ENCODE data around the gene PMM2.
"Not testable (repeated sequence)": the region's sequence is repeated elsewhere in the genome, so short reads cannot be mapped to it uniquely, and the experiment has no call there.

The PMM2 gene

DNA sequence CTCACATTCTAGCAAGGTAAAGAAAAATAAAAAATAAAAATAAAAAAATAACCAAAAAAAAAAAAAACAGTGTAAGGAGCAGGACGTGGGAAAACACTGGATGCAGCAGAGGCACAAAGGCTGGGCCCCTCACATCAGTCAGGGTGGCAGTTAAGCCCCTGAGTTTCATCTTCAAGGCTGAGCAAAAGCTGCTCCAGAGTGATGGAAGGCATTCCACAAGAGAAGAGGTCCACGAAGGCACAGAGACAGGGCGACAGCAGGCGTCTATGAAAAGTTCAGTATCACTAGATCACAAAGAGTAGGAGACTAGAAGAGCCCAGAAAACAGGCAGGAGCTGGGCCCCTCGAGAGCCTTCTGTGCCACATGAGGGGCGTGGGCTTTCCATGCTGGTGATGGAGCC is 12.2 kb upstream of the PMM2 start:
- Histone ChIP-seq H3K4me3 (replicated peaks; ENCODE audit: insufficient read depth, low read length) (no peak overlapping the region), H3K27me3 (ENCODE audit: insufficient read depth, poor library complexity, severe bottlenecking) (no peaks in the 10 kb centered on the region), H3K27ac (replicated peaks) (no peak overlapping the region)
- no peak for DNase-seq (ENCODE audit: low read depth in 1 of 2, low spot score in 1 of 2)
- no peak for TF ChIP-seq SPI1 (IDR thresholded peaks at IDR 0.05; ENCODE audit: borderline replicate concordance, low read depth)
- no peak for TF ChIP-seq GABPA (IDR thresholded peaks at IDR 0.05; ENCODE audit: low read depth)
- TF ChIP-seq CTCF (IDR thresholded peaks at IDR 0.05; ENCODE audit: insufficient read depth, low read length), result no peak
- TF ChIP-seq POLR2AphosphoS5 (IDR thresholded peaks at IDR 0.05; ENCODE audit: low read depth), result no peak
- TF ChIP-seq REST (IDR thresholded peaks at IDR 0.05; ENCODE audit: insufficient replicate concordance, low read depth), result no peak

DNA sequence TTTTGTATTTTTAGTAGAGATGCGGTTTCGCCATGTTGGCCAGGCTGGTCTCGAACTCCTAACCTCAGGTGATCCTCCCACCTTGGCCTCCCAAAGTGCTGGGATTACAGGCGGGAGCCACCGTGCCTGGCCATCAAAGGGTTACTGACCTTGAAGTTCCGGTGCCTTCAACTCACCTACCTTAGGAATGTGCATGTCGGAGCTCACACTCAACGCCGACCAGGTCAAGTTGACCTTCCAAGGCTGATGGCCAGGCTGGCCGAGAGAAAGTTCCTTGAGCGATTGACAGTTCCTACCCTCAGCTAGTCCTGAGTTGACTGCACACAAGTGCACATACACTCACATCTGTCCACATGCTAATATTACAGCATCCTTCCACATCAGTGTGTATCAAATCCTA is 11.3 kb upstream of the PMM2 start:
- not testable (repeated sequence) for H3K4me3 ChIP-seq (replicated peaks; ENCODE audit: insufficient read depth, low read length); DNase-seq (ENCODE audit: low read depth in 1 of 2, low spot score in 1 of 2); H3K27ac ChIP-seq (replicated peaks); H3K27me3 ChIP-seq (ENCODE audit: insufficient read depth, poor library complexity, severe bottlenecking)

DNA sequence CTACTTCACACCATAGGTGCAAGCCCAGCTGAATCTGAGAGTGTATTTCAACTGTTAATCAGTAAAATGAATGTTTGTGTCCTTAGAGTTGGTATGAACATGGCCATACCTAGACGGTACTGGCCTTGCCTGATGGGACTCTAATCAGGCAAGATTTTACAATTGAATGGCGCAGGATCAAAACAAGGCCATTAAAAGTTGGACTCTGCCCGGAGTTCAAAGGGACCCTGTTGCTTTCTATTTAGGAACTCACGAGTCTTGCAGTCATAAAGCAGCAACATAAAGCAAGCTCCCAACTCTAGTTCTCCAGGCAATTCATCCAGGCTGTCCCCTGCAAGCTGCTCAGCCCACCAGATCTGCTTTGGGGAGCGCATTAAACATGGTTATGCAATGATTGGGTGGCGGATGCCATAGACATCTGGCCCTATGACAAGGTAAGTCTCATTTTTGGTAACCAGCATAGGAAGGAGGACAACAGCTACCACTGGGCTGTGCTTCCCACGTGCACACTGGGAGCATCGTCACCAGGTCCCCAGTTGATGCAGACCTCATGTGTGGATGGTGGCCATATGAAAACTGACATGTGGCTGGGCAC is 9.0 kb upstream of the PMM2 start:
- no peak overlapping the region for H3K4me3 ChIP-seq (replicated peaks; ENCODE audit: insufficient read depth, low read length)
- TF ChIP-seq POLR2AphosphoS5 (IDR thresholded peaks at IDR 0.05; ENCODE audit: low read depth) (no peak), GABPA (IDR thresholded peaks at IDR 0.05; ENCODE audit: low read depth) (no peak)
- H3K27ac ChIP-seq (replicated peaks), result no peak overlapping the region
- no peak for DNase-seq (ENCODE audit: low read depth in 1 of 2, low spot score in 1 of 2)
- H3K27me3 ChIP-seq (ENCODE audit: insufficient read depth, poor library complexity, severe bottlenecking), result no peaks in the 10 kb centered on the region

DNA sequence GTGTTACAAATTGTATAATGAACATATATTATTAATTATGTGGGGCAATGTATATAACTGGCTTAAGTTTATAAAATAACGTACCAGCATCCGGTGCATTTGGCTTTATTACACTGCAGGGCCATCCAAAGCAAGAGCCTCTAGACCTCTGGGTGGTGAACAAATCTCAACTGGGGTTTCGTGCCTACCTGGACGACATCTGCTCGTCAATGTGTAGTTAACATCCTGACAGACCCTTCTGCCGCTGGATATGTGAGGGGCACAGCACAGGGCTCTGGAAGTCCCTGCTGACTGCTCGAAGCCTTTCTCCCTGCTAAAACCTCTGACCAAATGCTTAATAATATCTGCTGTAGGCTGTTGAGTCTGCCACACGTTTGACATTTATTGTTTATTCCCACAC is 2.5 kb upstream of the PMM2 start:
- no peaks in the 10 kb centered on the region for H3K27me3 ChIP-seq (ENCODE audit: insufficient read depth, poor library complexity, severe bottlenecking)
- peak in 1 of 2 experiments; percentile 32 for DNase-seq (ENCODE audit: low read depth in 1 of 2, low spot score in 1 of 2)
- TF ChIP-seq REST (IDR thresholded peaks at IDR 0.05; ENCODE audit: insufficient replicate concordance, low read depth) (no peak), SPI1 (IDR thresholded peaks at IDR 0.05; ENCODE audit: borderline replicate concordance, low read depth) (no peak)
- H3K27ac ChIP-seq (replicated peaks), result no peak overlapping the region
- H3K4me3 ChIP-seq (replicated peaks; ENCODE audit: insufficient read depth, low read length), result no peak overlapping the region

DNA sequence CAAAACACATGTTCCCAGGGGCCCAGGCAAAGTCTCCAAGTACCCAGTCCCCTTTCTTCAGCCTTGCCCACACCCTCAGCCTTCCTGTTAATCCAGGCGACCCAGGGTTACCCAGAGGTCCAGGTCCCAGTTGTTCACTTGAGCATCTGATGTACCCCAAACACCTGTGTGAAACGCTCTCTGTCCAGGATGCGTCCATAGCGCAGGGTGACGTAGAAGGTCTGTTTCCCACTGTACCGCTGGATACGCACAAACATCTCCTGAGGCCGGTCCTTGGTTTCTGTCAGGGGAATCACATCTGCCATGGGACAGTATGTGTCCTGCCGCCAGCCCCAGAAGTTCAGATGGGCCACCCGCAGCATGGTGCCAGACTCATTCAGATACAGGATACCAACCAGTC is 1.8 kb upstream of the PMM2 start:
- Histone ChIP-seq H3K27me3 (ENCODE audit: insufficient read depth, poor library complexity, severe bottlenecking) (no peaks in the 10 kb centered on the region), H3K4me3 (replicated peaks; ENCODE audit: insufficient read depth, low read length) (no peak overlapping the region), H3K27ac (replicated peaks) (no peak overlapping the region)
- TF ChIP-seq POLR2AphosphoS5 (IDR thresholded peaks at IDR 0.05; ENCODE audit: low read depth) (no peak), SPI1 (IDR thresholded peaks at IDR 0.05; ENCODE audit: borderline replicate concordance, low read depth) (no peak), GABPA (IDR thresholded peaks at IDR 0.05; ENCODE audit: low read depth) (no peak), REST (IDR thresholded peaks at IDR 0.05; ENCODE audit: insufficient replicate concordance, low read depth) (no peak), CTCF (IDR thresholded peaks at IDR 0.05; ENCODE audit: insufficient read depth, low read length) (no peak)
- no peak for DNase-seq (ENCODE audit: low read depth in 1 of 2, low spot score in 1 of 2)

All from HL-60 (cell line).